Karpas-422 (cell line): ENCODE measurements around the gene JAM3. TPM values are rescaled to one million over a fixed set of nuclear protein-coding genes. Genes with fewer than 3 reads are reported as not detected.
A peak's percentile ranks its signal among the peaks of the same experiment; 100 is the strongest.

Source experiments
- DNase-seq: peaks from one replicate; pipeline ENCODE4 v3.0.0-alpha.2; 2015
- H2AFZ ChIP-seq: fragments of 200-600 bp; sonication (generic); 2 replicates; pipeline ENCODE4 v1.6.1; 2014; ENCODE audit warnings: antibody characterized with exemption, low read length, mixed read lengths
- H3K27ac ChIP-seq: fragments of 200-600 bp; sonication (generic); 2 replicates; pipeline ENCODE4 v1.5.1; 2014; ENCODE audit warnings: mild to moderate bottlenecking, low read length, moderate library complexity
- H3K27me3 ChIP-seq: fragments of 200-600 bp; sonication (generic); 2 replicates; pipeline ENCODE4 v1.6.1; 2014; ENCODE audit warnings: low read length, mixed read lengths
- H3K36me3 ChIP-seq: fragments of 200-600 bp; sonication (generic); 2 replicates; pipeline ENCODE4 v1.6.1; 2014; ENCODE audit warnings: low read length, mixed read lengths; ENCODE audit not compliant: insufficient read depth
- H3K4me1 ChIP-seq: fragments of 200-600 bp; sonication (generic); 2 replicates; pipeline ENCODE4 v1.6.1; 2014; ENCODE audit warnings: mild to moderate bottlenecking, low read length, mixed read lengths
- H3K4me2 ChIP-seq: fragments of 200-600 bp; sonication (generic); 2 replicates; pipeline ENCODE4 v1.6.1; 2014; ENCODE audit warnings: low read length, low read depth, mild to moderate bottlenecking; ENCODE audit not compliant: poor library complexity, severe bottlenecking
- H3K4me3 ChIP-seq: fragments of 200-600 bp; sonication (generic); 2 replicates; pipeline ENCODE4 v1.5.1; 2014; ENCODE audit warnings: mild to moderate bottlenecking, antibody characterized with exemption, low read length, mixed read lengths
- H3K79me2 ChIP-seq: fragments of 200-600 bp; sonication (generic); 2 replicates; pipeline ENCODE4 v1.6.1; 2014; ENCODE audit warnings: mild to moderate bottlenecking, low read length, mixed read lengths
- H3K9ac ChIP-seq: fragments of 200-600 bp; sonication (generic); 2 replicates; pipeline ENCODE4 v1.6.0; 2014; ENCODE audit warnings: low read length
- H3K9me2 ChIP-seq: fragments of 200-600 bp; sonication (generic), shearing (Covaris generic); replicated peaks from 2 replicates; pipeline ENCODE4 v1.6.0; 2014; ENCODE audit warnings: mild to moderate bottlenecking, low read length, moderate library complexity; ENCODE audit not compliant: insufficient read depth
- H3K9me3 ChIP-seq: fragments of 300-700, 200-600 bp; sonication (generic); 2 replicates; pipeline ENCODE4 v1.6.1; 2014; ENCODE audit warnings: low read length, mixed read lengths
- H4K20me1 ChIP-seq: fragments of 200-600 bp; sonication (generic); 2 replicates; pipeline ENCODE4 v1.6.1; 2014; ENCODE audit warnings: mild to moderate bottlenecking, antibody characterized with exemption, low read length, low read depth; ENCODE audit not compliant: insufficient read depth
- total RNA-seq: library from RNA; depleted of rRNA; stranded (reverse); fragments of >200 nt; shearing (Covaris generic); gene quantifications from 2 replicates; pipeline ENCODE4 v1.2.3, GENCODE V29; 2014; ENCODE audit warnings: low replicate concordance

JAM3 gene
- total RNA-seq, 1 experiment from 2014 or later = 4.8 TPM

DNA sequence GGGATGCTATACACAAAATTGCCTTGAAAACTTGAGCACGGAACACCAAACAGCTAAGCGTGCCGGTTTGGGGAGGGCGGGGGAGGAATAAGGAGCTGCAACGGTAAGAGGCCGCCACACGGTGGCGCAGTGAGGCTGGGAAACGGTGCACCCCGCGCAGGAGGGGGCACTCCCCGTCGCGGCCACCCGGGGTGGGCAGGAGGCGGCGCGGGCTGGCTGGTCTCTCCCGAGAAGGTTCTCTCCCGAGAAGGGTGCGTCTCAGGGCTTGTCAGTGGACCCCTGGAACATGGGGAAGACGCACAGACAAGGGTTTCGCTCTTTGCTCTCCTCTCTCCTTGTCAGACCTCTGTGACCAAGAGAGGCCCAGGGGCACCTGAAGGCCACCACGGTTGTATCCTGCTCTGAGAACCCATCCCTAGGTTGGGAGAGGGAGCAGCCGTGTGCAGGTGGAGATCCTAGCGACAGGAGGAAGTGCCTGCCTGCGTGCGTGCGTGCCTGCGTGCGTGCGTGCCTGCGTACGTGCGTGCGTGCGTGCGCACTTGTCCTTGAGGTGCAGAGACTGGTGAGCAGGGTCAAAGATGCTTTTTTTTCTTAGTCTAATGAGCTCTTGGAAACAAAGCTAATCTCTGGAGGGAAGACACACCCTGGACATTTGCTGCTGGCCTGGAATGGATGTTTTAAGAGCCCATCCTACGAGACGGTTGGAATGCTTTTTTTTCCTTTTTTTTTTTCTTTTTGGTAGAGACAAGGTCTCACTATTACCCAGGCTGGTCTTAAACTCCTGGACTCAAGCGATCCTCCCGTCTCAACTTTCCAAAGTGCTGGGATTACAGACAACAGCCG lies 18.1 kb upstream of the JAM3 start:
- H3K79me2 ChIP-seq = no peaks in the 10 kb centered on the region
- no peak overlapping the region for H3K27ac ChIP-seq
- peak; percentile 81 for DNase-seq
- H3K4me1 ChIP-seq = peaks cover 7% of the 10 kb centered on the region
- no peaks in the 10 kb centered on the region for H3K36me3 ChIP-seq
- H3K27me3 ChIP-seq = no peaks in the 10 kb centered on the region
- no peaks in the 10 kb centered on the region for H4K20me1 ChIP-seq
- H3K9me2 ChIP-seq = no peaks in the 10 kb centered on the region
- H3K4me3 ChIP-seq = no peak overlapping the region
- H3K9ac ChIP-seq = no peak overlapping the region
- no peak overlapping the region for H3K4me2 ChIP-seq
- no peak overlapping the region for H2AFZ ChIP-seq
- H3K9me3 ChIP-seq = no peaks in the 10 kb centered on the region

GRCh38 chr11:134052395-134052987 lies 16.4 kb upstream of the JAM3 start:
- no peak for DNase-seq
- no peaks in the 10 kb centered on the region for H4K20me1 ChIP-seq
- no peaks in the 10 kb centered on the region for H3K9me3 ChIP-seq
- H2AFZ ChIP-seq = no peak overlapping the region
- H3K4me2 ChIP-seq = no peak overlapping the region
- H3K27me3 ChIP-seq = no peaks in the 10 kb centered on the region
- H3K79me2 ChIP-seq = no peaks in the 10 kb centered on the region
- H3K27ac ChIP-seq = no peak overlapping the region
- H3K36me3 ChIP-seq = no peaks in the 10 kb centered on the region
- H3K9ac ChIP-seq = no peak overlapping the region
- H3K4me1 ChIP-seq = peaks cover 7% of the 10 kb centered on the region
- H3K4me3 ChIP-seq = no peak overlapping the region
- H3K9me2 ChIP-seq = no peaks in the 10 kb centered on the region

DNA sequence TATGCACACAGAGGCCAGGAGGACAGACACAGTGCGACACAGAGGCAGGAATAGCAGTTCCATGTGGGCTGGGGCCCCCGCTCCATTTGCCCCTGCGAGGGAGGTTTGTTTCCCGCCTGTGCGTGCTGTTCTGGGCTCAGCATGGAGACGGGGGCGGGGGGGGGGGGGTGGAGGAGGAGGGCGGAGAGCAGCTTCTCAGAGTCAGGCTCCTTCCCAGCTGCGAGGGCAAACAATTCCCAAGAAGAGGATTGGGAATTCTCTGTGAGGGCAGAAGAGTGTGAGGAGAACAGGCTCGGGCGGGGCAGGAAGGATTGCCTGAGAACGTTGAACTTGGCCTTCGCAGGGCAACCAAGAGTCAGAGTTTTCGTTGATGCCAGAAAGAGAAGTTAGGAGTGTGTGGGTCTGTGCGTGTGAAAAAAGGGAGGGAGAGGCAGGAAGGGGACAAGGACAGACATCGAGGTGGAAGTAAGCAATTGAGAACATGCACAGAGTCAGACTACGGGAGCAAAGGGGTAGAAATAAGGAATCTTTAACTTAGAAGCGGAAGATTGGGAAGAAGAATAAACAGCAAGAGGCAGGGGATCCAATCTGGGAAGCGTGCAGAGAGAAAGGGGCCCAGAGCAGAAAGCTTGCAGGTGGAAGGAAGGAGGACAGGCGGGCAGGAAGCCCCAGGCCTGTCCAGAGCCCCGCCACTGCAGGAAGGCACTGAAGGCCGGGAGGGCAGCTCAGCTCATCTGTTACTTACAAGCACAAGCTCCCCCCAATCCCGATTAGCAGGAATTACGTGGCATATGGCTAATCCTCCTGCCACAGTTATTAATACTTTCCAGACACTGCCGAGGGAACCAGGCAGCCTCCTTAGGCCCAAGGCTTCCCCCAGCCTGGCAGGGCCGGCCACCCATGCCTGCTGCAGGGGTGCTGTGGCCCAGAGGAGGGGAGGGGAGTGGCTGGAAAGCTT lies 15.6 kb upstream of the JAM3 start:
- H3K9me3 ChIP-seq = no peaks in the 10 kb centered on the region
- no peaks in the 10 kb centered on the region for H3K9me2 ChIP-seq
- H3K4me3 ChIP-seq = no peak overlapping the region
- no peak overlapping the region for H3K27ac ChIP-seq
- no peak overlapping the region for H3K4me2 ChIP-seq
- H3K4me1 ChIP-seq = peaks cover 7% of the 10 kb centered on the region
- no peak overlapping the region for H2AFZ ChIP-seq
- no peaks in the 10 kb centered on the region for H3K79me2 ChIP-seq
- no peak for DNase-seq
- no peaks in the 10 kb centered on the region for H3K27me3 ChIP-seq
- no peaks in the 10 kb centered on the region for H3K36me3 ChIP-seq
- H3K9ac ChIP-seq = no peak overlapping the region
- H4K20me1 ChIP-seq = no peaks in the 10 kb centered on the region

- Histone ChIP-seq H3K9me3 (no peaks in the 10 kb centered on the region), H3K4me3 (no peak overlapping the region), H3K36me3 (no peaks in the 10 kb centered on the region), H3K4me1 (peaks cover 4% of the 10 kb centered on the region), H4K20me1 (no peaks in the 10 kb centered on the region), H3K4me2 (no peak overlapping the region), H3K79me2 (no peaks in the 10 kb centered on the region), H3K27me3 (no peaks in the 10 kb centered on the region), H3K9ac (no peak overlapping the region), H3K27ac (no peak overlapping the region), H2AFZ (no peak overlapping the region), H3K9me2 (no peaks in the 10 kb centered on the region)
- DNase-seq = no peak
Measured at GRCh38 chr11:134055029-134055428, 13.8 kb upstream of the JAM3 start.

- Histone ChIP-seq H3K9me2 (no peaks in the 10 kb centered on the region), H3K4me2 (no peak overlapping the region), H4K20me1 (no peaks in the 10 kb centered on the region), H3K79me2 (no peaks in the 10 kb centered on the region), H3K4me3 (no peak overlapping the region), H2AFZ (no peak overlapping the region), H3K36me3 (no peaks in the 10 kb centered on the region), H3K27me3 (no peaks in the 10 kb centered on the region), H3K9ac (no peak overlapping the region), H3K4me1 (no peaks in the 10 kb centered on the region), H3K27ac (no peak overlapping the region), H3K9me3 (no peaks in the 10 kb centered on the region)
- no peak for DNase-seq
Measured at GRCh38 chr11:134060316-134060715, 8.6 kb upstream of the JAM3 start.

GRCh38 chr11:134062265-134063123 lies 6.4 kb upstream of the JAM3 start:
- no peaks in the 10 kb centered on the region for H3K9me2 ChIP-seq
- H3K4me1 ChIP-seq = peaks cover 5% of the 10 kb centered on the region
- H3K4me2 ChIP-seq = no peak overlapping the region
- H3K4me3 ChIP-seq = no peak overlapping the region
- H3K27me3 ChIP-seq = no peaks in the 10 kb centered on the region
- no peak for DNase-seq
- H3K9ac ChIP-seq = no peak overlapping the region
- no peak overlapping the region for H2AFZ ChIP-seq
- no peaks in the 10 kb centered on the region for H3K9me3 ChIP-seq
- no peaks in the 10 kb centered on the region for H4K20me1 ChIP-seq
- no peaks in the 10 kb centered on the region for H3K79me2 ChIP-seq
- no peaks in the 10 kb centered on the region for H3K36me3 ChIP-seq
- no peak overlapping the region for H3K27ac ChIP-seq

DNA sequence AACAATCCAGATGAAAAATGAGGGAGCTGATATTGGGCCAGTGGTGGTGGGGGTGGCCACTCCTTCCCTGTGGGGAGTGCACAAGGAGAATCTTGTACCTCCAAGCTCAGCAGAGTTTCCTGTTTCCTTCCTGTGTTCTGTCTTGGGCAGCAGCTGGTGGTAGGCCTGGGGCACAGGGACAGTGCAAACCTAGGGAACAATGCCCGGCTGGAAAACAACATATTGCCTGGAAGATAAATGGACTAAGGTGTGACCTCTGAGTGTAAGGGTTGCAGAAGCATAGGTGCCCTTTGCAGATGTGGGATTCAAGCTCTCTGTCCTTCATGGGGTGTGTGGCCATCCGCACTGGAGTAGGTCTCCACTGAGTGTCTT lies 5.8 kb upstream of the JAM3 start:
- Histone ChIP-seq H3K9me2 (no peaks in the 10 kb centered on the region), H3K36me3 (no peaks in the 10 kb centered on the region), H3K27ac (no peak overlapping the region), H4K20me1 (no peaks in the 10 kb centered on the region), H3K27me3 (no peaks in the 10 kb centered on the region), H3K79me2 (no peaks in the 10 kb centered on the region), H3K4me3 (no peak overlapping the region), H3K9ac (no peak overlapping the region), H3K4me2 (no peak overlapping the region), H3K9me3 (no peaks in the 10 kb centered on the region), H2AFZ (no peak overlapping the region), H3K4me1 (peaks cover 11% of the 10 kb centered on the region)
- DNase-seq = no peak
